Keratinocyte (primary cell): Measurements from ENCODE around the gene ATE1. TPM values are rescaled to one million over a fixed set of nuclear protein-coding genes. Genes with fewer than 3 reads are reported as not detected.

Experiments used
- DNase-seq: peaks from one replicate; pipeline ENCODE4 v3.0.0-alpha.2; 2011; ENCODE audit warnings: low read depth, missing footprints, low spot score
- FAIRE-seq: peaks from 2 replicates; lab custom pipeline; 2011; peaks lifted over from hg19 to GRCh38; lab: Jason Lieb, UNC
- H2AFZ ChIP-seq: 2 replicates; pipeline ENCODE4 v1.6.0; 2012; ENCODE audit warnings: low read length, control low read depth, inconsistent platforms; ENCODE audit not compliant: control insufficient read depth
- H3K27ac ChIP-seq: 2 replicates; pipeline ENCODE4 v1.5.1; 2011; ENCODE audit warnings: low read length; ENCODE audit not compliant: control insufficient read depth, insufficient read depth
- H3K27me3 ChIP-seq: 3 replicates; pipeline ENCODE4 v1.6.0; 2011; ENCODE audit warnings: low read length; ENCODE audit not compliant: control insufficient read depth, insufficient read depth; ENCODE audit errors: extremely low read depth
- H3K36me3 ChIP-seq, 2 experiments: 2 replicates in 1 of 2; 3 replicates in 1 of 2; pipeline ENCODE4 v1.5.1; 2011; ENCODE audit warnings: low read length in 2 of 2, mild to moderate bottlenecking in 1 of 2; ENCODE audit not compliant: control insufficient read depth in 2 of 2, insufficient read depth in 2 of 2; ENCODE audit errors: extremely low read depth in 1 of 2
- H3K4me1 ChIP-seq: 3 replicates; pipeline ENCODE4 v1.5.1; 2011; ENCODE audit warnings: low read length; ENCODE audit not compliant: control insufficient read depth, insufficient read depth; ENCODE audit errors: extremely low read depth
- H3K4me2 ChIP-seq: 3 replicates; pipeline ENCODE4 v1.6.0; 2011; ENCODE audit warnings: low read depth, low read length; ENCODE audit not compliant: control insufficient read depth, insufficient read depth; ENCODE audit errors: extremely low read depth
- H3K4me3 ChIP-seq, 3 experiments: fragments of 200-600 bp in 1 of 3; sonication (generic) in 1 of 3; 2 replicates in 2 of 3; 3 replicates in 1 of 3; pipeline ENCODE4 v1.5.1; 2011 to 2016; ENCODE audit warnings: low read length in 3 of 3, mild to moderate bottlenecking in 3 of 3, control low read depth in 2 of 3, inconsistent platforms in 1 of 3, low read depth in 1 of 3, mixed read lengths in 1 of 3, mixed run types in 1 of 3, moderate library complexity in 1 of 3; ENCODE audit not compliant: control insufficient read depth in 2 of 3, insufficient read depth in 2 of 3; ENCODE audit errors: extremely low read depth in 1 of 3
- H3K79me2 ChIP-seq: 2 replicates; pipeline ENCODE4 v1.6.0; 2012; ENCODE audit warnings: low read length; ENCODE audit not compliant: control insufficient read depth, insufficient read depth
- H3K9ac ChIP-seq: 3 replicates; pipeline ENCODE4 v1.6.0; 2011; ENCODE audit warnings: low read length; ENCODE audit not compliant: control insufficient read depth, insufficient read depth; ENCODE audit errors: extremely low read depth
- H3K9me1 ChIP-seq: 3 replicates; pipeline ENCODE4 v1.6.0; 2011; ENCODE audit warnings: low read length; ENCODE audit not compliant: control insufficient read depth, insufficient read depth; ENCODE audit errors: extremely low read depth
- H3K9me3 ChIP-seq: 2 replicates; pipeline ENCODE4 v1.5.1; 2012; ENCODE audit warnings: low read depth, low read length; ENCODE audit not compliant: control insufficient read depth
- H4K20me1 ChIP-seq: 3 replicates; pipeline ENCODE4 v1.6.0; 2011; ENCODE audit warnings: low read length; ENCODE audit not compliant: control insufficient read depth, insufficient read depth; ENCODE audit errors: extremely low read depth
- CTCF ChIP-seq, 3 experiments: IDR thresholded peaks in 1 of 3; conservative IDR thresholded peaks in 1 of 3; optimal IDR thresholded peaks in 1 of 3; 2 replicates in 2 of 3; 3 replicates in 1 of 3; pipeline versions ENCODE3 to v1.5.1; 2011; ENCODE audit warnings: low read length in 3 of 3, mild to moderate bottlenecking in 3 of 3, moderate library complexity in 2 of 3, control low read depth in 1 of 3, inconsistent platforms in 1 of 3; ENCODE audit not compliant: insufficient read depth in 2 of 3; ENCODE audit errors: extremely low read depth in 1 of 3
- EZH2 ChIP-seq: IDR thresholded peaks from one replicate; pipeline ENCODE4 v1.6.1; 2012; ENCODE audit warnings: inconsistent platforms, mild to moderate bottlenecking, low read length, moderate library complexity
- dilution Hi-C: fragments of 300-500 bp; cut with MboI; formaldehyde crosslinking; loops from one replicate; pipeline ENCODE4 v1.7.0; 2020; ENCODE audit warnings: low sequenced_read_pairs; ENCODE audit not compliant: extremely low pct_ligation_motif_present
- polyA plus RNA-seq, 5 experiments: library from polyadenylated mRNA; depleted of rRNA in 3 of 5; stranded (reverse) in 3 of 5; stranded (forward) in 1 of 5; unstranded in 1 of 5; fragments of >200 nt; gene quantifications; 1 replicate in 1 of 5; 2 replicates in 3 of 5; 3 replicates in 1 of 5; pipeline versions ENCODE4 v1.2.1 to v1.2.3, GENCODE V29; 2011 to 2012; ENCODE audit warnings: missing spikeins in 2 of 5, low read depth in 1 of 5, low replicate concordance in 1 of 5

The ATE1 gene
- polyA plus RNA-seq, 1 donor (not counting 4 experiments of a cell fraction or from before 2014, with no cell fraction given) = 14.9 TPM

- dilution Hi-C loops = no loop called here
- no peak overlapping the region for H3K27ac ChIP-seq
- H3K27me3 ChIP-seq = no peaks in the 10 kb centered on the region
- H3K4me2 ChIP-seq = no peak overlapping the region
- H3K9ac ChIP-seq = no peak overlapping the region
- no peaks in the 10 kb centered on the region for H4K20me1 ChIP-seq
- TF ChIP-seq CTCF (optimal IDR thresholded peaks at IDR 0.05 in 1 of 3, IDR thresholded peaks at IDR 0.05 in 1 of 3, conservative IDR thresholded peaks at IDR 0.05 in 1 of 3; ENCODE audit: extremely low read depth in 1 of 3, insufficient read depth in 2 of 3, low read length in 3 of 3) (no peak), EZH2 (no peak)
- DNase-seq (no peak), FAIRE-seq (peak; percentile 5)
- H3K9me3 ChIP-seq = no peaks in the 10 kb centered on the region
- no peak overlapping the region for H3K4me3 ChIP-seq
- H3K9me1 ChIP-seq = no peaks in the 10 kb centered on the region
- no peaks in the 10 kb centered on the region for H3K4me1 ChIP-seq
- no peak overlapping the region for H2AFZ ChIP-seq
- H3K36me3 ChIP-seq = peaks cover 0 to 19% of the 10 kb centered on the region in 2 experiments
- H3K79me2 ChIP-seq = no peaks in the 10 kb centered on the region
Measured at GRCh38 chr10:121910673-121911420, 17.0 kb downstream of the ATE1 start.

DNA sequence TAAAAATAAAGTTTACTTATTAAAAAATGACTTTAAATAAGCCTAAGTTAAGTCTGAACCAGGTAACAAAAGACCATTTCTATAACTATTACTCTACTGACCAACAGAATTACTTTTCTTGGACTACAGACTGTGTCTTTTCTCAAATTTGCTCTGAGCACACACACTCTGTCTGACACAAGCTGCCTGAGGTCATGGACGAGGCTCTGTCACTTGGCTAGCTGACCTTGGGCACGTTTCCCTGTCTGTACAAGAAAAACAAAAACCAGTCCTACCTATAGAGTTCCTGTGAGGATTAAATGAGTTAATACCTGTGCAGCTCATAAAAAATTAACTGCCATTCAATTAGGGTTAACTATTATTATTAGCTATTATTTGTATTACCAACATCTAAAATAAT, 22.9 kb downstream of the ATE1 start:
- Histone ChIP-seq H3K4me2 (no peak overlapping the region), H4K20me1 (no peaks in the 10 kb centered on the region), H3K4me3 (no peak overlapping the region), H3K27ac (no peak overlapping the region), H3K36me3 (peaks cover 1 to 3% of the 10 kb centered on the region in 2 experiments), H3K9ac (no peak overlapping the region), H3K79me2 (no peaks in the 10 kb centered on the region), H3K27me3 (no peaks in the 10 kb centered on the region), H3K9me3 (no peaks in the 10 kb centered on the region), H3K9me1 (no peaks in the 10 kb centered on the region), H3K4me1 (no peaks in the 10 kb centered on the region), H2AFZ (no peak overlapping the region)
- FAIRE-seq (no peak), DNase-seq (no peak)
- no peak for TF ChIP-seq EZH2
- dilution Hi-C loops = no loop called here
